HG03025 (cell line): ENCODE results near the gene APPBP2.

Experiments used
- ATAC-seq: cut with Tn5 transposase; IDR thresholded peaks from one replicate; pipeline ENCODE4 v1.9.1; 2021; ENCODE audit warnings: mild to moderate bottlenecking, moderate library complexity; ENCODE audit not compliant: unreplicated experiment, low FRiP score

APPBP2 gene

GRCh38 chr17:60406887-60407286 lies 119.2 kb downstream of the APPBP2 start:
- no peak for ATAC-seq

DNA sequence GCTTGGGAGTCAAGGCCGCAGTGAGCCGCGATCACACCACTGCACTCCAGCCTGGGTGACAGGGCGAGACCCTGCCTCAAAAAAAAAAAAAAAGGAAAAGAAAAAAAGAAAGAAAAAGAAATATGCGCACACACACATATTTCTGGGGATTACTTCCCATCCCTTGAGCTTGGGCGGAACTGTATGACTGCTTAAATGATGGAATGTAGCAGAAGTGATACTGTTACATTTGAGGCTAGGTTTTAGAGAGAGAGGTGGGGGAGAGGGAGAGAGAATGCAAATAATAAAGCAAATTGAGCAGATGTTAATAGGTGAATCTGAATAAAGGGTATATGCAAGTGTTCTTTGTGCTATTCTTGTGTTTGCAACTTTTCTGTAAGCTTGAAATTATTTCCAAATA lies 122.1 kb downstream of the APPBP2 start:
- no peak for ATAC-seq

DNA sequence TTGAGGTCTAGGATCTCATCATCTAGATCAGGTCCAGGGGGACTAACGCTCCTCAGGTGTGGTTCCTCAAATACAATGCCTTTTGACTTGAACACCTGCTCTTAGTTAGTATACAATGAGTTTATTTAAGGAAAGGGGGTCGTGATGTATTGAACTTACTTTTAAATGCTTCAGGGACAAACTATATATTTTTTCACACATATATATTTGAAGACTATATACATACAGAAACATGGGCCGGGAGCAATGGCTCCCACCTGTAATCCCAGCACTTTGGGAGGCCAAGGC lies 122.6 kb downstream of the APPBP2 start:
- ATAC-seq = no peak

DNA sequence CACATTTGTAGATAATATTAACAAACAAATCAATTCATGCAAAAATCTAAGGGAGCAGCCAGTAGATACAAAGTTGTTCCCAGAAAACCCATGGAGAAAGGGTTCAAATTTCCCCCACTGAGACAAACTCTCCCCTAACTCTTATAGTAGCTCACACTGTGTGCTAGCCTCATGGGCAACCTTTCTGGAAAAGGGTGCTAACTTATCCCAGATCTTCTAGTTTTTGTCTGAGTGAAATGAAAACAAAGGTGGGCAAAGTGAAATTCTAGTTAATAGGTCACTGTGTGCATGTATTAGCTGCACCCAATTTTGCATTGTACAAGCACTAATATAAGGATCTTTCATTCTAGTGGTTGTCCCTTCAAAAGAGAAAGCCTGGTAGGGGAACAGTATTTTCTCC lies 124.2 kb downstream of the APPBP2 start:
- no peak for ATAC-seq

DNA sequence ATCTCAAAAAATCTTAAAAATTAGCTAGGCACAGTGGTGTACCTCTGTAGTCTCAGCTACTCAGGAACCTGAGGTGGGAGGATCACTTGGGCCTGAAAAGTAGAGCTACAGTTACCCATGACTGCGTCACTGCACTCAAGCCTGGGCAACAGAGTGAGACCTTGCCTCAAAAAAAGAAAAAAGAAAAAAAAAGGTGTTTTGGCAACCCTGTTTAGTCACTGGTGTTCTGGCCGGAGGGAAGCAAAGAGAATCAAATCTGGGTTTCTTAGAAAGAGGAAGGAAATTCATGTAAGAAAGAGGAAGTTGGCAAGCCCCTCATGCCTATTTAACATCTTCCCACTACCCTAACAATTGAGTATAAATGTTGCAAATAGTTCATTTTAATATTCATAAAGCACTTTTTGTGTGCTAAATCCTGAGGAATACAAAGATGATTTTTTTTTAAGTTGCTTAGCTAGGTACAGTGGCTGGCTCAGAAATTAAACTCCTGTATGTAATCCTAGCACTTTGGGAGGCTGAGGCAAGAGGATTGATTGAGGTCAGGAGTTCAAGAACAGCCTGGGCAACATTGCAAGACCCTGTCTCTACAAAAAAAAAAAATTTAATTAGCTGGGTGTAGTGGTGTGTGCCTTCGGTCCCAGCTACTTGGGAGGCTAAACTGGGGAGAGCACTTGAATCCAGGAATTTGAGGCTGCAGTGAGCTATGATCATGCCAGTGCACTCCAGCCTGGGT lies 127.6 kb downstream of the APPBP2 start:
- no peak for ATAC-seq

DNA sequence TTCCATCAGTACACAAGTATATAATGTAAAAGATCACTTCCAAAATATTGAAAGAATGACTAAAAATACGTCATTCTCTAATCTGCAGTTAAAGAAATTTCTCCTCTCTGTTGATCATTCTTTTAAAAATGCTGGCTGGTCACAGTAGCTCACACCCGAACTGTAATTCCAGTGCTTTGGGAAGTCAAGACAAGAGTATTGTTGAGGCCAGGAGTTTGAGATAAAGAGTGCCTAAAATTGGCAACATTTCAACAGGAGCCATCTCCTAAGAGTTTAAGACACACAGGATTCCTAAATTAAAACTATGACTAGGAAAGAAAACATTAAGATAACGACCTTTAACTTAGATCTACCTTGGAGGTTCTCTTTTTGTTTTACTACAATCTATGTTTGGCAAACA lies 129.6 kb downstream of the APPBP2 start:
- no peak for ATAC-seq

GRCh38 chr17:60395508-60396065 lies 130.5 kb downstream of the APPBP2 start:
- ATAC-seq = no peak

DNA sequence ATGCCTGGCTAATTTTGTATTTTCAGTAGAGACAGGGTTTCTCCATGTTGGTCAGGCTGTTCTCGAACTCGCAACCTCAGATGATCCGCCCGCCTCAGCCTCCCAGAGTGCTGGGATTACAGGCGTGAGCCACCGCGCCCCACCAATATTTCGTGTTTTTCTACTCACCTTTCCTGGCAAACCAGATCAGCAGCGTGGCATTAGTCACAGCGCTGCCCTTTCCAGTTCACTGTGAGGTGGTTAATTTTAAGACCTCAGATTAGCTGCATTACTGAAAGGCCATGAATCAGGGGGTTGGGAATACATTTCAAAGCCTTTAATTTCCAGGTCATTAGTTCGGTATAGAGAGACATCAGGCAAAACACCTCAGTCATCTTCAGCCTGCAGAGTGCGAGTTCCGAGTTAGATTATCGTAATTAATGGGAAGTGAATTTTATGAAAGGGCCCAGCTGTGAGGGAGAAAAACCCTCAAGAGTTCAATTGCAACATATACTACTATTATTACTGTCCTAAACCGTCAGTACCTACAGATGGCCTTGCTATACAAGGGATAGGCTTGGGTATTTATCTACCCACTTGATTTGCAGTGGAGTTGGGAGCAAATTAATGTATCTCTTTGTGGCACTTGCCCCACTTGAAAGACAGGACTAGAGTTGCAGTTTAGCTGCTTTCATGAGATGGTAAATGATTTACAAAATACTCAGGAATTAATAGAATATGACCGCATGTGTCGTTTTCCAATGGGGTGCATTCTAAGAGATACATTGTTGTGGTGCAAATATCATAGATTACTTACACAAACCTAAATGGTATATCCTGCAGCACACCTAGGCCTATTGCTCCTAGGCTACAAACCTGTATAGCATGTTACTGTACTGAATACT lies 132.0 kb downstream of the APPBP2 start:
- ATAC-seq = no peak
